HG03520 (cell line): Measurements from ENCODE around the gene SH3GL2.

Experiments
- ATAC-seq: cut with Tn5 transposase; IDR thresholded peaks from one replicate; pipeline ENCODE4 v1.9.1; 2021; ENCODE audit warnings: mild to moderate bottlenecking, moderate library complexity; ENCODE audit not compliant: unreplicated experiment

Gene SH3GL2

GRCh38 chr9:17802249-17802857 lies 223.5 kb downstream of the SH3GL2 start:
- no peak for ATAC-seq

GRCh38 chr9:17807613-17808282 lies 228.9 kb downstream of the SH3GL2 start:
- ATAC-seq: no peak

GRCh38 chr9:17810317-17810716 lies 231.5 kb downstream of the SH3GL2 start:
- no peak for ATAC-seq

GRCh38 chr9:17810728-17811571 lies 232.1 kb downstream of the SH3GL2 start:
- ATAC-seq: no peak

GRCh38 chr9:17813798-17814197 lies 234.9 kb downstream of the SH3GL2 start:
- ATAC-seq: no peak

- no peak for ATAC-seq
These were observed 237.7 kb downstream of the SH3GL2 start for GRCh38 chr9:17816431-17817027.

- ATAC-seq: no peak
These were observed 245.3 kb downstream of the SH3GL2 start for GRCh38 chr9:17824191-17824590.

- no peak for ATAC-seq
These were observed 245.9 kb downstream of the SH3GL2 start for GRCh38 chr9:17824616-17825264.

GRCh38 chr9:17825265-17825659 lies 246.4 kb downstream of the SH3GL2 start:
- ATAC-seq: no peak

GRCh38 chr9:17829064-17829463 lies 250.2 kb downstream of the SH3GL2 start:
- ATAC-seq: no peak

- no peak for ATAC-seq
These were observed 251.0 kb downstream of the SH3GL2 start for GRCh38 chr9:17829812-17830385.

GRCh38 chr9:17832812-17833211 lies 253.9 kb downstream of the SH3GL2 start:
- ATAC-seq: no peak

- no peak for ATAC-seq
These were observed 255.0 kb downstream of the SH3GL2 start for GRCh38 chr9:17833846-17834245.

- no peak for ATAC-seq
These were observed 259.1 kb downstream of the SH3GL2 start for GRCh38 chr9:17837965-17838364.

- ATAC-seq: no peak
These were observed 260.9 kb downstream of the SH3GL2 start for GRCh38 chr9:17839776-17840175.

- no peak for ATAC-seq
These were observed 264.4 kb downstream of the SH3GL2 start for GRCh38 chr9:17843236-17843635.
